Mesenchymal stem cell (in vitro differentiated cells and primary cell): ENCODE measurements around the gene CTSE. TPM values are rescaled to one million over a fixed set of nuclear protein-coding genes. Genes with fewer than 3 reads are reported as not detected.

Source experiments
- DNase-seq: peaks from one replicate; pipeline ENCODE4 v3.0.0-alpha.2; 2013
- H2AFZ ChIP-seq: one replicate; pipeline ENCODE4 v1.6.1; 2013; ENCODE audit warnings: low read depth, mild to moderate bottlenecking, control low read depth, inconsistent platforms, low read length, moderate library complexity
- H2AK5ac ChIP-seq: 2 replicates; pipeline ENCODE4 v1.6.1; 2013; ENCODE audit warnings: low read length, moderate library complexity, mild to moderate bottlenecking, inconsistent platforms; ENCODE audit not compliant: severe bottlenecking
- H2BK120ac ChIP-seq: one replicate; pipeline ENCODE4 v1.6.1; 2013; ENCODE audit warnings: low read depth, mild to moderate bottlenecking, inconsistent platforms, low read length, moderate library complexity
- H2BK12ac ChIP-seq, 2 experiments: one replicate each; pipeline ENCODE4 v1.6.1; 2013; ENCODE audit warnings: inconsistent platforms in 2 of 2, low read length in 2 of 2, mild to moderate bottlenecking in 2 of 2, moderate library complexity in 2 of 2, control low read depth in 1 of 2
- H2BK15ac ChIP-seq: one replicate; pipeline ENCODE4 v1.6.1; 2013; ENCODE audit warnings: mild to moderate bottlenecking, low read depth, inconsistent platforms; ENCODE audit not compliant: poor library complexity, severe bottlenecking
- H2BK5ac ChIP-seq: 2 replicates; pipeline ENCODE4 v1.6.1; 2013; ENCODE audit warnings: low read depth, mild to moderate bottlenecking, low read length, control low read depth, inconsistent platforms; ENCODE audit not compliant: poor library complexity, severe bottlenecking
- H3K14ac ChIP-seq, 2 experiments: one replicate each; pipeline ENCODE4 v1.6.1; 2013; ENCODE audit warnings: inconsistent platforms in 2 of 2, low read length in 2 of 2, control low read depth in 1 of 2, mild to moderate bottlenecking in 1 of 2, moderate library complexity in 1 of 2
- H3K18ac ChIP-seq, 2 experiments: one replicate each; pipeline ENCODE4 v1.6.1; 2013; ENCODE audit warnings: inconsistent platforms in 2 of 2, low read length in 2 of 2, control low read depth in 1 of 2, low read depth in 1 of 2, mild to moderate bottlenecking in 1 of 2
- H3K23ac ChIP-seq, 2 experiments: one replicate each; pipeline ENCODE4 v1.6.1; 2013; ENCODE audit warnings: inconsistent platforms in 2 of 2, low read length in 2 of 2, mild to moderate bottlenecking in 2 of 2, moderate library complexity in 2 of 2, control low read depth in 1 of 2
- H3K27ac ChIP-seq: 2 replicates; pipeline ENCODE4 v1.5.1; 2013; ENCODE audit warnings: mild to moderate bottlenecking, moderate library complexity, low read length, control low read depth, inconsistent platforms; ENCODE audit not compliant: poor library complexity, severe bottlenecking
- H3K27me3 ChIP-seq, 2 experiments: 2 replicates each; pipeline versions ENCODE4 v1.6.1 to v1.7.0; 2013; ENCODE audit warnings: low read length in 2 of 2, mild to moderate bottlenecking in 2 of 2, moderate library complexity in 2 of 2, control low read depth in 1 of 2, inconsistent platforms in 1 of 2; ENCODE audit not compliant: control insufficient read depth in 1 of 2, insufficient read depth in 1 of 2
- H3K36me3 ChIP-seq, 2 experiments: 2 replicates each; pipeline versions ENCODE4 v1.6.1 to v1.7.0; 2013; ENCODE audit warnings: low read length in 2 of 2, control low read depth in 1 of 2, inconsistent platforms in 1 of 2, low read depth in 1 of 2, mild to moderate bottlenecking in 1 of 2; ENCODE audit not compliant: insufficient read depth in 2 of 2, control insufficient read depth in 1 of 2
- H3K4ac ChIP-seq, 2 experiments: one replicate each; pipeline ENCODE4 v1.6.1; 2013; ENCODE audit warnings: inconsistent platforms in 2 of 2, low read length in 2 of 2, mild to moderate bottlenecking in 2 of 2, moderate library complexity in 2 of 2, control low read depth in 1 of 2, low read depth in 1 of 2
- H3K4me1 ChIP-seq: 2 replicates; pipeline ENCODE4 v1.6.1; 2013; ENCODE audit warnings: low read depth, low read length, control low read depth; ENCODE audit not compliant: control insufficient read depth, insufficient read depth
- H3K4me2 ChIP-seq: 2 replicates; pipeline ENCODE4 v1.6.1; 2013; ENCODE audit warnings: low read length, mild to moderate bottlenecking, inconsistent platforms; ENCODE audit not compliant: poor library complexity, severe bottlenecking
- H3K4me3 ChIP-seq, 2 experiments: 2 replicates each; pipeline versions ENCODE4 v1.5.1 to v1.7.0; 2013; ENCODE audit warnings: low read length in 2 of 2, mild to moderate bottlenecking in 2 of 2, control low read depth in 1 of 2, low read depth in 1 of 2; ENCODE audit not compliant: insufficient read depth in 1 of 2
- H3K79me1 ChIP-seq: replicated peaks from 2 replicates; pipeline ENCODE4 v1.6.1; 2013; ENCODE audit warnings: mild to moderate bottlenecking, control low read depth, low read length, inconsistent platforms; ENCODE audit not compliant: poor library complexity, severe bottlenecking
- H3K9ac ChIP-seq: 2 replicates; pipeline ENCODE4 v1.7.0; 2013; ENCODE audit warnings: mild to moderate bottlenecking, low read length, moderate library complexity
- H3K9me3 ChIP-seq: 2 replicates; pipeline ENCODE4 v1.7.0; 2013; ENCODE audit warnings: mild to moderate bottlenecking, low read length; ENCODE audit not compliant: control insufficient read depth
- H4K8ac ChIP-seq: one replicate; pipeline ENCODE4 v1.6.1; 2013; ENCODE audit warnings: inconsistent platforms, mild to moderate bottlenecking, low read length, moderate library complexity
- H4K91ac ChIP-seq: one replicate; pipeline ENCODE4 v1.6.1; 2013; ENCODE audit warnings: mild to moderate bottlenecking, low read length, inconsistent platforms
- WGBS: methylation state at CpG from one replicate; pipeline ENCODE4 v1.1.7; 2013; ENCODE audit warnings: mixed read lengths; 5-methylcytosine and 5-hydroxymethylcytosine counted together
- polyA plus RNA-seq, 2 experiments: library from polyadenylated mRNA; stranded (reverse); fragments of 200-250 nt; gene quantifications; one replicate each; pipeline ENCODE4 v1.2.3, GENCODE V29; 2013

CTSE gene
- polyA plus RNA-seq (2013, experiment 1 of 2), result not detected
- polyA plus RNA-seq (2013, experiment 2 of 2), result not detected

DNA sequence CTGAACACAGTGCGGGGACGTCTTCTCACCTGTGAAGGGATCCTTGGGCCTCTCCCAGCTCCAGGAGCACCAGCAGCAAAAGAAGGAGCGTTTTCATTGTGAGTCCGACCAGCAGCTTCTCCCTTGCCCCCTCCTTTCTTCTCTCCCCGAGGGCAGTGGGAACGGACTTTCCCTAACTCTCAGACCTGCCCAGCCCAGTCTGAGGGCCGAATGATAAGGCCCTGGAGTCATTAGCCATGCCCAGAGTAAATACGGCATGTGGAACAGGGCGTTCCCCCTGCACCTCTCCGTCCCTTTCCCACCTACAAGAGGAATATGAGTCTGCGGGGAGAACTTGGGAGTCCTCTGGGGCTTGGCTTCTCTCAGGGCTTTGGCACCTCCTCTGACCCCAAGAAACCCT lies at the start of gene CTSE:
Gene CTSE (minus strand): TSS at position 201 of the 400 bp plus-strand sequence. CDS start 104 bp downstream, at position 97.
- no peak within 1 kb of the TSS for H4K8ac ChIP-seq
- peaks cover 0 to 7% of the 10 kb centered on the region in 2 experiments for H3K27me3 ChIP-seq
- no peak within 1 kb of the TSS for H3K18ac ChIP-seq
- peaks cover 6% of the 10 kb centered on the region for H3K4me1 ChIP-seq
- no peak within 1 kb of the TSS for H3K27ac ChIP-seq
- no peak for DNase-seq
- no peak within 1 kb of the TSS for H2BK120ac ChIP-seq
- H4K91ac ChIP-seq, result no peak within 1 kb of the TSS
- H3K14ac ChIP-seq, result peak within 1 kb of the TSS in 1 of 2 experiments; percentile 57
- no peak within 1 kb of the TSS for H3K4ac ChIP-seq
- H3K4me3 ChIP-seq, result no peak within 1 kb of the TSS
- H3K4me2 ChIP-seq, result no peak within 1 kb of the TSS
- WGBS, result 87% methylated on average over 11 of the region's 11 CpGs
- no peak within 1 kb of the TSS for H2BK5ac ChIP-seq
- no peaks in the 10 kb centered on the region for H3K9me3 ChIP-seq
- H2BK15ac ChIP-seq, result no peak within 1 kb of the TSS
- no peaks in the 10 kb centered on the region for H3K36me3 ChIP-seq
- H3K79me1 ChIP-seq, result no peaks in the 10 kb centered on the region
- H3K9ac ChIP-seq, result no peak within 1 kb of the TSS
- no peak within 1 kb of the TSS for H2AK5ac ChIP-seq
- no peak within 1 kb of the TSS for H2AFZ ChIP-seq
- no peak within 1 kb of the TSS for H3K23ac ChIP-seq
- no peak within 1 kb of the TSS for H2BK12ac ChIP-seq

DNA sequence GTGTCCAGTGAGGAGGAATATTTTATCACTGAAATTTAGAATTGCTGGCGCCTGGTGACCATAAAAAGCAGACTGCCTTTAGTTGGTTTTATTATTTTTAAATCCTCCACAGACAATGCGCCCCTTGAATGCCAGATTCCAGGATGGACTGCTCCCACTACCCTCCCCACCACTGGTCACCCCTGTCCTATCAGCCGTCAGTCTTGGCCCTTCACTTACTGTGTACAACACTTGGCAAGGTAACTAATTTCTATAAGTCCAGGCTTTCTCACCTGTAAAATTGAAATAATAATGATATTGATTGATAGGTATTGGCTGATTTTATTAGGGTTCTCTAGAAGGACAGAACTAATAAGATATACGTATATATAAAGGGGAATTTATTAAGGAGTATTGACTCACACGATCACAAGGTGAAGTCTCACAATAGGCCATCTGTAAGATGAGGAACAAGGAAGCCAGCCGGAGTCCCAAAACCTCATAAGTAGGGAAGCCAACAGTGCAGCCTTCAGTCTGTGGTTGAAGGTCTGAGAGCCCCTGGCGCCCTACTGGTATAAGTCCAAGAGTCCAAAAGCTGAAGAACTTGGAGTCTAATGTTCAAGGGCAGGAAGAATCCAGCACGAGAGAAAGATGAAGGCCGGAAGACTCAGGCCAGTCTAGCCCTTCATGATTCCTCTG lies 47.1 kb upstream of the CTSE start:
- Histone ChIP-seq H3K27ac (no peak overlapping the region), H3K36me3 (peaks cover 0 to 44% of the 10 kb centered on the region in 2 experiments), H2BK12ac (no peak overlapping the region), H2AFZ (no peak overlapping the region), H2BK15ac (no peak overlapping the region), H3K4me3 (no peak overlapping the region), H4K91ac (no peak overlapping the region), H3K14ac (no peak overlapping the region), H3K23ac (no peak overlapping the region), H2BK5ac (no peak overlapping the region), H4K8ac (no peak overlapping the region), H3K9ac (no peak overlapping the region), H3K4me2 (no peak overlapping the region), H3K4me1 (peaks cover 7% of the 10 kb centered on the region), H3K9me3 (no peaks in the 10 kb centered on the region), H2AK5ac (no peak overlapping the region), H2BK120ac (no peak overlapping the region), H3K79me1 (peaks cover 14% of the 10 kb centered on the region), H3K27me3 (peaks cover 0 to 48% of the 10 kb centered on the region in 2 experiments), H3K4ac (no peak overlapping the region), H3K18ac (no peak overlapping the region)
- DNase-seq, result no peak
- 92% methylated on average over 8 of the region's 9 CpGs for WGBS

DNA sequence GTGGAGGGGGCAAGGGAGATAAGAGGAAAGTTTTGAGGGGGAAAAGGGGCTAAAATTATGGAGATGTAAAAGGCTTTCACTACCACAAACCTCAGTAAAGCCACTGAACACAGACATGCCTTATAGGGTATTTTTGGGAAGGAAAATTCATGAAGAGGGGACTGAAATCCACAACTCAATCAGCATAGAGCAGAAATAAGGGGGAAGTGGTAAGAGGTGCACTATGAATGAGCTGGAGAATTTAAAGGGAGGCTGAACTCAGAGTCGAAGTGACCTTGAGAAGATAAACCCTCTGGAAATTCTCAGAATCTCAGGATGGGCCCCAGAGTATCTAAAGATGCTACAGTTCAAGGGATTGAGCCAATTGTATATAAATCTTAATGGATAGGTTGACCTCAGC lies 44.6 kb upstream of the CTSE start:
- Histone ChIP-seq H3K4me2 (no peak overlapping the region), H4K8ac (no peak overlapping the region), H2BK12ac (no peak overlapping the region), H3K4me3 (no peak overlapping the region), H3K9ac (no peak overlapping the region), H3K79me1 (peaks cover 7% of the 10 kb centered on the region), H2AFZ (no peak overlapping the region), H3K9me3 (no peaks in the 10 kb centered on the region), H3K18ac (no peak overlapping the region), H2BK120ac (no peak overlapping the region), H3K14ac (no peak overlapping the region), H3K4ac (no peak overlapping the region), H2AK5ac (no peak overlapping the region), H4K91ac (no peak overlapping the region), H2BK15ac (no peak overlapping the region), H2BK5ac (no peak overlapping the region), H3K27me3 (peaks cover 0 to 50% of the 10 kb centered on the region in 2 experiments), H3K36me3 (peaks cover 0 to 42% of the 10 kb centered on the region in 2 experiments), H3K27ac (no peak overlapping the region), H3K4me1 (peaks cover 4% of the 10 kb centered on the region), H3K23ac (no peak overlapping the region)
- DNase-seq, result no peak
- WGBS, result 68% methylated on average over 1 of the region's 1 CpG

DNA sequence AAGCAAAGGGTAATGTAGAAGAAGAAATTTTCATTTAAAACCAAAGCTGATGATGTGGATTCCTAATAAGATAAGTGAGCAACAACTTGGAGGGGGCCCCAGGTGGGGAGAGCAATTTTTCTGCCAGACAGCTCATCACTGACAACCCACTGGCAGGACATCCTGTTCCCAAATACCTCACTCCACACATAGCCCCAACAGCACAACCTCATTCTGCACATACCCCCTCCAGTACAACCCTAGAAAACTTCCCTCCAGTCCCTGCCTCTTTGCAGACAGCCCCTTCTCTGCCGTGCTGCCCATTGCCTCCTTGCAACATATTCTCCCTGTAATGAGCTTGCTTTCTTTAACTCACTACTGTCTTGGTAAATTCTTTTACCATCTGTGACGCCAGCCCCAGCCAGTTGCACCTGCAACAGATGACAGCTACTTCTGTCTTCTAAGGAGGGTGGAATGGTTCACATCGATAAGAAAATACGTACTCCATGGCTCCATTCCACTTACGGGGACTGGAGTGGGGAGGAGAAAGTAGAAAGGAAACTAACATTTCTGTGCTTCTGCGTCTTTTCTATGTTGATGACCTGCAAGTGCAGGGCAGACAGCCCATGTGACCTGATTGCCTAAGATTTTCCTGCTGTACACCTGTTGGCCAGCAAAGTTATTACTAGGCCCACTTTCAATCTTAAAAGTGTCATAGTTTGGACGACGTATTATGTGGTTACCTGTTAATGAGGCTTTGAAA lies 44.0 kb upstream of the CTSE start:
- Histone ChIP-seq H2BK12ac (no peak overlapping the region), H3K4me2 (no peak overlapping the region), H3K18ac (no peak overlapping the region), H2AFZ (no peak overlapping the region), H3K27ac (no peak overlapping the region), H3K4me3 (no peak overlapping the region), H3K23ac (no peak overlapping the region), H3K9ac (no peak overlapping the region), H3K36me3 (peaks cover 0 to 42% of the 10 kb centered on the region in 2 experiments), H3K4me1 (peaks cover 4% of the 10 kb centered on the region), H3K9me3 (peaks cover 4% of the 10 kb centered on the region), H3K14ac (no peak overlapping the region), H2BK120ac (no peak overlapping the region), H4K91ac (no peak overlapping the region), H4K8ac (no peak overlapping the region), H2BK15ac (no peak overlapping the region), H2AK5ac (no peak overlapping the region), H3K79me1 (peaks cover 7% of the 10 kb centered on the region), H3K4ac (no peak overlapping the region), H2BK5ac (no peak overlapping the region), H3K27me3 (peaks cover 0 to 49% of the 10 kb centered on the region in 2 experiments)
- DNase-seq, result no peak
- WGBS, result 83% methylated on average over 8 of the region's 8 CpGs
